ENCODE measurements around the gene ZNF467. TPM values are rescaled to one million over a fixed set of nuclear protein-coding genes. Genes with fewer than 3 reads are reported as not detected.

Gene ZNF467
- total RNA-seq, 1 experiment from 2014 or later: 11.3 TPM

DNA sequence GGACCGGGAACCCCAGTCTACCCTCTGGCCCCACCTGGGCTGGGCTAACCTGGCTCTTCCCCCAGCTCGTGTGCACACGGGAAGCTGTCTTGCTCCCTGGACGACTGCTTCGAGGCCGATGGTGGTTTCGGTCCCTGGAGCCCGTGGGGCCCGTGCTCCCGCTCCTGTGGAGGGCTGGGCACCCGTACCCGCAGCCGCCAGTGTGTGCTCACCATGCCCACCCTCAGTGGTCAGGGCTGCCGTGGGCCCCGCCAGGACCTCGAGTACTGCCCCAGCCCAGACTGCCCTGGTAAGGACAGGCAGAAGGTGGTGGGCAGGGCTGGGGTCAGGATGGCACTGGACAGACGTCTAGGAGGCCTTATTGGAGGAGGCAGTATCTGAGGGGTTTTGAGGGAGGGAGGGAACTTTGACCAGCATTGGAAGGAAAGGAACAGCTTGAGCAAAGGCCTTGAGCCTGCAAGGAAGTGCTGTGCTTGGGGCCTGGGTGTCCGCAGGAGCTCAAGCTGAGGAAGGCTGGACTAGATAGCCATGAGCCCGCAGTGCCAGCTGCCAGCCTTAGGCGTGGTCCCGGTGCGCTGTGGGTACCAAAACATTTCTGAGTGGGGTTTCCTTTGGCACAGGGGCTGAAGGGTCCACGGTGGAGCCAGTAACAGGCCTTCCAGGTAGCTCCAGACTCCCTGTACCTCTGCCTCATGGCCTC is 44.6 kb upstream of the ZNF467 start:
- H3K4me3 ChIP-seq (replicated peaks in 1 of 2; ENCODE audit: low read depth in 1 of 2, low read length in 2 of 2): no peak overlapping the region
- intact Hi-C loops (cut with micrococcal nuclease): no loop called here
- DNase-seq (ENCODE audit: low read depth, low spot score): no peak
- no peaks in the 10 kb centered on the region for H3K9me3 ChIP-seq (ENCODE audit: control insufficient read depth in 1 of 2, insufficient read depth in 1 of 2, low read depth in 1 of 2, low read length in 2 of 2)
- no peaks in the 10 kb centered on the region for H3K4me1 ChIP-seq (ENCODE audit: control insufficient read depth in 1 of 2, insufficient read depth in 2 of 2, low read length in 2 of 2)
- no peaks in the 10 kb centered on the region for H3K27me3 ChIP-seq (ENCODE audit: insufficient read depth, low read length)
- ATAC-seq: no peak
- ChIA-PET CTCF (no interaction called here), POLR2A (no interaction called here), RAD21 (ENCODE audit: low non-redundant PET in 1 of 2, low total read pairs in 2 of 2, uncharacterized antibody in 2 of 2, unreplicated experiment in 2 of 2) (no interaction called here)
- BruUV-seq (replicated peaks): no TSS peak
- H3K36me3 ChIP-seq (ENCODE audit: control insufficient read depth in 1 of 2, insufficient read depth in 2 of 2, low read length in 2 of 2): no peaks in the 10 kb centered on the region
- no peak overlapping the region for H3K9ac ChIP-seq (ENCODE audit: low read length)
- H3K4me2 ChIP-seq (ENCODE audit: low read length): no peak overlapping the region
- H2AFZ ChIP-seq (ENCODE audit: low read depth, low read length, poor library complexity, severe bottlenecking): no peak overlapping the region
- no peaks in the 10 kb centered on the region for H4K20me1 ChIP-seq (ENCODE audit: insufficient read depth)
- no peaks in the 10 kb centered on the region for H3K9me2 ChIP-seq (ENCODE audit: insufficient read depth)
- TF ChIP-seq YY1 (IDR thresholded peaks at IDR 0.05; ENCODE audit: extremely low read depth, insufficient replicate concordance, low read depth, low read length) (no peak), TCF7L2 (IDR thresholded peaks at IDR 0.05; ENCODE audit: borderline replicate concordance, extremely low read depth, insufficient read depth, insufficient read length) (no peak), JUND (IDR thresholded peaks at IDR 0.05) (no peak), SRF (IDR thresholded peaks at IDR 0.05; ENCODE audit: low read depth) (no peak), ZFX (IDR thresholded peaks at IDR 0.05) (no peak), REST (IDR thresholded peaks at IDR 0.05; ENCODE audit: low read depth) (no peak), ELF1 (IDR thresholded peaks at IDR 0.05; ENCODE audit: borderline replicate concordance, low read depth) (no peak)
- TF ChIP-seq, protein P1, sequence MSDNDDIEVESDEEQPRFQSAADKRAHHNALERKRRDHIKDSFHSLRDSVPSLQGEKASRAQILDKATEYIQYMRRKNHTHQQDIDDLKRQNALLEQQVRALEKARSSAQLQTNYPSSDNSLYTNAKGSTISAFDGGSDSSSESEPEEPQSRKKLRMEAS (IDR thresholded peaks at IDR 0.05): no peak
- TF ChIP-seq, protein P2, sequence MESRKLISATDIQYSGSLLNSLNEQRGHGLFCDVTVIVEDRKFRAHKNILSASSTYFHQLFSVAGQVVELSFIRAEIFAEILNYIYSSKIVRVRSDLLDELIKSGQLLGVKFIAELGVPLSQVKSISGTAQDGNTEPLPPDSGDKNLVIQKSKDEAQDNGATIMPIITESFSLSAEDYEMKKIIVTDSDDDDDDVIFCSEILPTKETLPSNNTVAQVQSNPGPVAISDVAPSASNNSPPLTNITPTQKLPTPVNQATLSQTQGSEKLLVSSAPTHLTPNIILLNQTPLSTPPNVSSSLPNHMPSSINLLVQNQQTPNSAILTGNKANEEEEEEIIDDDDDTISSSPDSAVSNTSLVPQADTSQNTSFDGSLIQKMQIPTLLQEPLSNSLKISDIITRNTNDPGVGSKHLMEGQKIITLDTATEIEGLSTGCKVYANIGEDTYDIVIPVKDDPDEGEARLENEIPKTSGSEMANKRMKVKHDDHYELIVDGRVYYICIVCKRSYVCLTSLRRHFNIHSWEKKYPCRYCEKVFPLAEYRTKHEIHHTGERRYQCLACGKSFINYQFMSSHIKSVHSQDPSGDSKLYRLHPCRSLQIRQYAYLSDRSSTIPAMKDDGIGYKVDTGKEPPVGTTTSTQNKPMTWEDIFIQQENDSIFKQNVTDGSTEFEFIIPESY (IDR thresholded peaks at IDR 0.05; ENCODE audit: extremely low read depth, insufficient replicate concordance, low read length): no peak
- no peaks in the 10 kb centered on the region for H3K79me2 ChIP-seq (ENCODE audit: insufficient read depth, low read length)
- no peak overlapping the region for H3K27ac ChIP-seq (ENCODE audit: low read depth, low read length)

Data from HCT116 (cell line).